HG03039 (cell line): ENCODE measurements around the gene TSPAN11.

Experiments
- ATAC-seq: cut with Tn5 transposase; IDR thresholded peaks from one replicate; pipeline ENCODE4 v1.9.1; 2021; ENCODE audit warnings: mild to moderate bottlenecking, moderate library complexity; ENCODE audit not compliant: unreplicated experiment

Gene TSPAN11

GRCh38 chr12:31037931-31038330 is 111.4 kb downstream of the TSPAN11 start:
- ATAC-seq, result no peak

DNA sequence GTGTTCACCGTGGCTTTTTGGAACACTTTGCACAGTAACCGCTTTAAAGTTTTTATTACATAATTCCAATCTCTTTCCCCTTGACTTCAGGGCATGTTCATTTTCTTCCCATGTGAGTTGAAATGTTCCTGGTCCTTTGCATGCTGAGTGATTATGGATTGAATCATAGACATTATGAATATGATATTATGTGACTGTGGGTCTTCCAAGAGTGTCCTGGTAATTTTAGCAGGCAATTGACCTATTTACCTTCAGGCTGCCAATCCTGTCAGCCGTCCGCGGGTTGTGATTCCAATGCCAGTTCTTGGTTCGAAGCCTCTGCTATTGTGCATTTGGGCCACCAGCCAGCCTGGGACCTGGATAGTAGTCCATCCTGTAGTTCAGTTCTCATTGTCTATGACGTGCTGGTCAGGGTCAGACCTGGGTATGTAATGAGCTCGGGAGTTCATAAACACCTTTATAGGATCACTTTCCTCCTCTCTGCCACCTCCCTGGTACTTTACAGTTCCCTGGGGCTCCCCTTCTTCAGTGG is 114.6 kb downstream of the TSPAN11 start:
- no peak for ATAC-seq
